Keratinocyte (primary cell): Measurements from ENCODE around the gene HDAC9.

Experiments used
- CTCF ChIP-seq, 3 experiments: IDR thresholded peaks in 1 of 3; conservative IDR thresholded peaks in 1 of 3; optimal IDR thresholded peaks in 1 of 3; 2 replicates in 2 of 3; 3 replicates in 1 of 3; pipeline versions ENCODE3 to v1.5.1; 2011; ENCODE audit warnings: low read length in 3 of 3, mild to moderate bottlenecking in 3 of 3, moderate library complexity in 2 of 3, control low read depth in 1 of 3, inconsistent platforms in 1 of 3; ENCODE audit not compliant: insufficient read depth in 2 of 3; ENCODE audit errors: extremely low read depth in 1 of 3
- EZH2 ChIP-seq: IDR thresholded peaks from one replicate; pipeline ENCODE4 v1.6.1; 2012; ENCODE audit warnings: inconsistent platforms, mild to moderate bottlenecking, low read length, moderate library complexity

GRCh38 chr7:18515067-18515466 lies 19.5 kb downstream of the HDAC9 start:
- TF ChIP-seq EZH2 (no peak), CTCF (optimal IDR thresholded peaks at IDR 0.05 in 1 of 3, IDR thresholded peaks at IDR 0.05 in 1 of 3, conservative IDR thresholded peaks at IDR 0.05 in 1 of 3; ENCODE audit: extremely low read depth in 1 of 3, insufficient read depth in 2 of 3, low read length in 3 of 3) (no peak)
